Left ventricle myocardium inferior (tissue), 1 donor: ENCODE data around the gene ANXA5. TPM values are rescaled to one million over a fixed set of nuclear protein-coding genes. Genes with fewer than 3 reads are reported as not detected.

Experiments
- DNase-seq: peaks from one replicate; pipeline ENCODE4 v3.0.0-alpha.2; 2020
- H3K27ac ChIP-seq: fragments of 200-600 bp; replicated peaks from 2 replicates; pipeline ENCODE4 v1.8.0; 2021
- H3K27me3 ChIP-seq: fragments of 200-600 bp; 2 replicates; pipeline ENCODE4 v1.8.0; 2021; ENCODE audit warnings: low read depth
- H3K36me3 ChIP-seq: fragments of 200-600 bp; 2 replicates; pipeline ENCODE4 v1.8.0; 2021
- H3K4me1 ChIP-seq: fragments of 200-600 bp; 2 replicates; pipeline ENCODE4 v1.8.0; 2021
- H3K4me3 ChIP-seq: fragments of 200-600 bp; 2 replicates; pipeline ENCODE4 v1.8.0; 2021; ENCODE audit warnings: mild to moderate bottlenecking, moderate library complexity
- H3K9me3 ChIP-seq: fragments of 200-600 bp; replicated peaks from 2 replicates; pipeline ENCODE4 v1.8.0; 2021
- intact Hi-C: fragments of 100-400 bp; cut with micrococcal nuclease; formaldehyde crosslinking; loops from one replicate; pipeline ENCODE4 v1.11.0; 2022
- long read RNA-seq: library from polyadenylated mRNA; unstranded; transcript quantifications from one replicate; pipeline ENCODE4 v2.0.0, GENCODE V29; 2021
- total RNA-seq: library from RNA; stranded (reverse); fragmentation: NEBNext Ultra II Directional; extraction: Animal tissue kit (Norgen Biotek cat#: 25700); gene quantifications from one replicate; pipeline ENCODE4 v1.2.1, GENCODE V29; 2021
- TF ChIP-seq, protein P1 (sequence below): fragments of 200-600 bp; IDR thresholded peaks from 2 replicates; pipeline ENCODE4 v1.8.0; 2021; ENCODE audit warnings: antibody characterized with exemption, mild to moderate bottlenecking, borderline replicate concordance
- donor health status: DM: no; HTN: yes; CAD: no; lungs with severe emphysema.

ANXA5 gene
- 99.7 TPM for total RNA-seq
- long read RNA-seq, transcript ANXA5-201 (13 exons, 1,762 nt): major isoform, 169 of 186 reads
- long read RNA-seq, partial matches to known transcripts: 6 of 186 reads
- long read RNA-seq, other reads (novel, unspliced or antisense): 9 of 186 reads

DNA sequence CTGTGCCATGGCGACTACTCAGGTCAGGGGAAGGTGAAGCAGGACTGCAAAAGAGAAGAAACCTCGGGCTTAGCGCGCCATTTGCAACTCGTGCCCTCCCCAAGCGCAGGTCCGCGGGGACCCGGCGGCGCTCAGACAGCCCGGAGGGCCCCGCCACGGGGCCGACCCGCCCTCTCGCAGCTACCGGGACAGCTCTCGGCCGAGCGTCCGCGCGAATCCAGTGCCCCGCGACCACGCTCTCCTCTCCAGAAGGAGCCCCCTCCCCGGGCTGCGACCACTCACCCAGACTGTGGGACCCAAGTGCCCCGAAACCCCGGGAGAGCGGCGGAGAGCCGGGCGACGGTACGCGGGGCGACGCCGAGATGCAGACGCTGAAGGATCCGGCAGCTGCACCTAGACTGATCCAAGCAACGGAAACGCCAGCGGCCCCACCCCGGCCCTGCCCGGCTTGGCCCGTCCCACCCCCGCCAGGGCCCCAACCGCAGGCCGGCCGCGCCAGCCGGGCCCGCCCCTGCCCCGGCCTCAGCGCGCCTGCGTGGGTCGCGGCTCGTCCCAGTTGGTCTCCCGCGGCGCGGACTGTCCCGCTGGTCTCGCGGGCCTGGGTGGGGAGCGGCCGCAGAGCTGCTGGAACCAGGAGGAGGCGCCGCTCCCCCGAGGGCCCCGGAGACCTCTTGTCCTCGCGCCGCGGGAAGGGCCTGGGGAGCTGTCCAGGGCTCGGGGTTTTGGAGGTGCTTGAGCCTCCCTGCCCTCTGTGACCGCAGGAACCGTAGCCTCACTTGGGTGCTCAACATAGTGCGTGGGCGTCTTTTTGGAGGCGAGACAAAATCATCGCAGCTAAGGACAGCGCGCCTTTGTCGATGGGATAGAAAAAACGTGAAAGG, at the start of gene ANXA5:
Gene ANXA5, minus strand, starts transcription at position 400 of the 881 bp plus-strand sequence. Its CDS starts 391 bp downstream, at position 9.
- TF ChIP-seq, protein P1, sequence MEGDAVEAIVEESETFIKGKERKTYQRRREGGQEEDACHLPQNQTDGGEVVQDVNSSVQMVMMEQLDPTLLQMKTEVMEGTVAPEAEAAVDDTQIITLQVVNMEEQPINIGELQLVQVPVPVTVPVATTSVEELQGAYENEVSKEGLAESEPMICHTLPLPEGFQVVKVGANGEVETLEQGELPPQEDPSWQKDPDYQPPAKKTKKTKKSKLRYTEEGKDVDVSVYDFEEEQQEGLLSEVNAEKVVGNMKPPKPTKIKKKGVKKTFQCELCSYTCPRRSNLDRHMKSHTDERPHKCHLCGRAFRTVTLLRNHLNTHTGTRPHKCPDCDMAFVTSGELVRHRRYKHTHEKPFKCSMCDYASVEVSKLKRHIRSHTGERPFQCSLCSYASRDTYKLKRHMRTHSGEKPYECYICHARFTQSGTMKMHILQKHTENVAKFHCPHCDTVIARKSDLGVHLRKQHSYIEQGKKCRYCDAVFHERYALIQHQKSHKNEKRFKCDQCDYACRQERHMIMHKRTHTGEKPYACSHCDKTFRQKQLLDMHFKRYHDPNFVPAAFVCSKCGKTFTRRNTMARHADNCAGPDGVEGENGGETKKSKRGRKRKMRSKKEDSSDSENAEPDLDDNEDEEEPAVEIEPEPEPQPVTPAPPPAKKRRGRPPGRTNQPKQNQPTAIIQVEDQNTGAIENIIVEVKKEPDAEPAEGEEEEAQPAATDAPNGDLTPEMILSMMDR: peak; percentile 40
- no peaks in the 10 kb centered on the region for H3K27me3 ChIP-seq
- peaks cover 58% of the 10 kb centered on the region for H3K4me1 ChIP-seq
- intact Hi-C loops: no loop called here
- H3K4me3 ChIP-seq: peak within 1 kb of the TSS; percentile 82
- H3K36me3 ChIP-seq: no peaks in the 10 kb centered on the region
- DNase-seq: peak; percentile 93
- H3K27ac ChIP-seq: peak within 1 kb of the TSS; percentile 92
- peaks cover under 1% of the 10 kb centered on the region for H3K9me3 ChIP-seq

DNA sequence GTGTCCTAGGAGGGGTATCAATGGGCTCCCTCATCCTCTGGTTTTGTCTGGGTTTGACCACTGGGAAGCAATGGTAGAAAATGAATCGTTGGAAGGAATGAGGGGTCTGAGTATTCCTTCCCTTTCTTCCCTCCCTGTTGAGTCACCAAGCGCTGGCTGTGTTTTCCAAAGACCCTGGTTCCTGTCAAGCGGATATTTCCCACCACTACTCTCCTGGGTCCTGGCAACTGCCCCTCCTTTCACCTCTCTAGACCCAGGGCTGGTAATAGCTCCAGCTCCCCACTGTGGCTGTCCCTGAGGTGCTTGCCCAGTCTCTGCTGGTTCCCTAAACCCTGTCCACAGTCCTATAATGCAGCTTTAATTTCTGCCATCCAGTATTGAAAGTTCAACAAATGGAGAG, 46.0 kb upstream of the ANXA5 start:
- Histone ChIP-seq H3K36me3 (no peaks in the 10 kb centered on the region), H3K4me3 (no peak overlapping the region), H3K4me1 (peaks cover 27% of the 10 kb centered on the region), H3K27ac (no peak overlapping the region), H3K27me3 (no peaks in the 10 kb centered on the region), H3K9me3 (no peaks in the 10 kb centered on the region)
- intact Hi-C loops: no loop called here
- TF ChIP-seq, protein P1: no peak
- no peak for DNase-seq

DNA sequence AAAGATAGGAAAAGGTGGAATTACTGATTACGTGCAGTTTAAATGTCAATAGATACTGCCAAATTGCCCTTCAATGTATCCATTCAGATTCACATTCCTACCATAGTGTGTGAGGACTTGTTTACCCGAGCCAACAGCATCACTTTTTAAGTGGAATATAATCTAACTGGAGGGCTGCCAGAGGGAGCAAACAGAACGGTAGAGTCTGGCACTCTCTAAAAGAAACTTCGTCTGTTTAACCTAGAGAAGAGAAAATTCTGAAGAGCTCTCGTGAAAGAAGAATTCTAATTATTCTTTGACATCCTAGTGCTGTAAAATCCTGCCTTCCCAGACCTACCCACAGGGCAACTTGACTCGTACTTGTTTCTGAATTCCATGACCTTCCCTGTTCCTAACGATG, 45.0 kb upstream of the ANXA5 start:
- H3K27ac ChIP-seq: no peak overlapping the region
- intact Hi-C loops: no loop called here
- H3K27me3 ChIP-seq: no peaks in the 10 kb centered on the region
- H3K9me3 ChIP-seq: no peaks in the 10 kb centered on the region
- H3K36me3 ChIP-seq: no peaks in the 10 kb centered on the region
- no peak for DNase-seq
- no peak overlapping the region for H3K4me3 ChIP-seq
- TF ChIP-seq, protein P1: no peak
- peaks cover 28% of the 10 kb centered on the region for H3K4me1 ChIP-seq

DNA sequence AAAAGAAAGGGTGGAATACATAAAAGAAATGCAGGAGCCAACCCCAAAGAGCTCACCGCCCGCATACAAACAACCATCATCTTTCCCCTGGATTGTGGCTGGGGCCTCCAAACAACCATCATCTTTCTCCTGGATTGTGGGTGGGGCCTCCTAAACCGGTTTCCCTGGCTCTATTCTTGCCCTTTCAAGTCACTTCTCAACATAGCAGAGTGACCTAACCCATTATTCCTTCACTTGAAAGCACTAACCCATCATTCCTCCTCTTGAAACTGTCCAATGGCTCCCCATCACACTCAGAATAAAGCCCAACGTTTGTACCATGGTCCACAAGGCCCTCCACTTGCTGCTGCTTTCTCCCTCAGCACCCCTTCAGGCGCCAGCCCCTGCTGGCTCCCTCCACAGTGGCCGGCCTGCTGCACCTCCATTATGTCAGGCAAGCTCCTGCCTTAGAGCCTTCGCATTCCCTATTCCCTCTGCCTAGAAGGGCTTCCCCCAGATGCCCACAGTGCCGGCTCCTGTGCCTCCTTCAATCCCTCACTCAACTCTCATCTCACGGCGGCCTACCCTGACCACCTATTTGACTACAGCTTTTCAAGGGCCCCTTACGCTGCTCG, 44.1 kb upstream of the ANXA5 start:
- Histone ChIP-seq H3K4me3 (no peak overlapping the region), H3K9me3 (no peaks in the 10 kb centered on the region), H3K36me3 (no peaks in the 10 kb centered on the region), H3K27me3 (no peaks in the 10 kb centered on the region), H3K27ac (no peak overlapping the region), H3K4me1 (peaks cover 28% of the 10 kb centered on the region)
- TF ChIP-seq, protein P1: no peak
- intact Hi-C loops: no loop called here
- no peak for DNase-seq

DNA sequence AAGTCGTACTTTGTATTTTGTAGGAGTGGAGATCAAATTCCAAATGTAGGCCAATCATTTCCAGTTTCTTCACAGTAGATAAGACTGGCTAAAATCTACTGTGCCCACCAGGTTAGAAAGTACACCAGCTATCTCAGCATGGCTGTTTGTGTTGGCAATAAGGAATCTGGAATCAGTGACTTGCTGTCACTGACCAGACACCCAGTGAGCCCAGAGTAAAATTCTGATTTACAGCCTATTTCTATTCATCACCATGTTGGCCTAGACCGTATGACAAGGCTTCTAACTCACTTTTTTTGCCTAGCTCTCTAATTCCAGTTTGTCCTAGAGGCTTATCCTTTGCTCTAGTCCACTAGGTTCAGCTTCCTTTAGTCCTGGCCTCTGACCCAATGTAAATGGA, 42.8 kb upstream of the ANXA5 start:
- H3K4me1 ChIP-seq: peaks cover 28% of the 10 kb centered on the region
- H3K36me3 ChIP-seq: no peaks in the 10 kb centered on the region
- H3K9me3 ChIP-seq: no peaks in the 10 kb centered on the region
- no peak for DNase-seq
- TF ChIP-seq, protein P1: no peak
- no peak overlapping the region for H3K4me3 ChIP-seq
- no peaks in the 10 kb centered on the region for H3K27me3 ChIP-seq
- intact Hi-C loops: no loop called here
- peak overlapping the region; percentile 11 for H3K27ac ChIP-seq
